Activated B cell treated with CpG ODN at 0.5 μM for 24 hours (primary cell): Measurements from ENCODE around the gene PAXX. TPM values are rescaled to one million over a fixed set of nuclear protein-coding genes. Genes with fewer than 3 reads are reported as not detected.

Experiments
- ATAC-seq: fragments of 200-7000 bp; cut with Tn5 transposase; one replicate; pipeline ENCODE4 v1.10.0; 2021; ENCODE audit warnings: low read depth, mild to moderate bottlenecking, moderate library complexity
- CTCF ChIA-PET: fragments of 350-600 bp; sonication (Branson Sonifier 250); formaldehyde crosslinking; loops from one replicate; lab custom pipeline; 2021; ENCODE audit warnings: antibody characterized with exemption; lab: Charles Lee
- POLR2A ChIA-PET: fragments of 350-600 bp; sonication (Branson Sonifier 250); formaldehyde crosslinking; loops from one replicate; lab custom pipeline; 2021; ENCODE audit warnings: antibody characterized with exemption; lab: Charles Lee
- DNase-seq: peaks from one replicate; pipeline ENCODE4 v3.0.0; 2022
- H3K27ac Mint-ChIP-seq: one replicate; pipeline ENCODE4 v1.8.0; 2020; ENCODE audit warnings: mixed read lengths
- H3K27me3 Mint-ChIP-seq: one replicate; pipeline ENCODE4 v1.8.0; 2021; ENCODE audit warnings: mixed read lengths
- H3K36me3 Mint-ChIP-seq: one replicate; pipeline ENCODE4 v1.8.0; 2021; ENCODE audit warnings: low read depth, mixed read lengths
- H3K4me1 Mint-ChIP-seq: one replicate; pipeline ENCODE4 v1.8.0; 2021; ENCODE audit warnings: mixed read lengths
- H3K4me3 Mint-ChIP-seq: one replicate; pipeline ENCODE4 v1.8.0; 2020; ENCODE audit warnings: mild to moderate bottlenecking, mixed read lengths
- H3K9me3 Mint-ChIP-seq: one replicate; pipeline ENCODE4 v1.8.0; 2020; ENCODE audit warnings: mixed read lengths
- CTCF ChIP-seq: fragments of 200-600 bp; IDR thresholded peaks from one replicate; pipeline ENCODE4 v1.8.0; 2022; ENCODE audit warnings: antibody characterized with exemption, mild to moderate bottlenecking
- intact Hi-C: fragments of 100-400 bp; cut with micrococcal nuclease; formaldehyde crosslinking; loops from one replicate; pipeline ENCODE4 v1.15.1; 2024
- total RNA-seq: library from RNA; stranded (reverse); gene quantifications from 2 replicates; pipeline ENCODE4 v1.2.3, GENCODE V29; 2022

PAXX gene
- 43.4 and 47.8 TPM in 2 replicates for total RNA-seq

DNA sequence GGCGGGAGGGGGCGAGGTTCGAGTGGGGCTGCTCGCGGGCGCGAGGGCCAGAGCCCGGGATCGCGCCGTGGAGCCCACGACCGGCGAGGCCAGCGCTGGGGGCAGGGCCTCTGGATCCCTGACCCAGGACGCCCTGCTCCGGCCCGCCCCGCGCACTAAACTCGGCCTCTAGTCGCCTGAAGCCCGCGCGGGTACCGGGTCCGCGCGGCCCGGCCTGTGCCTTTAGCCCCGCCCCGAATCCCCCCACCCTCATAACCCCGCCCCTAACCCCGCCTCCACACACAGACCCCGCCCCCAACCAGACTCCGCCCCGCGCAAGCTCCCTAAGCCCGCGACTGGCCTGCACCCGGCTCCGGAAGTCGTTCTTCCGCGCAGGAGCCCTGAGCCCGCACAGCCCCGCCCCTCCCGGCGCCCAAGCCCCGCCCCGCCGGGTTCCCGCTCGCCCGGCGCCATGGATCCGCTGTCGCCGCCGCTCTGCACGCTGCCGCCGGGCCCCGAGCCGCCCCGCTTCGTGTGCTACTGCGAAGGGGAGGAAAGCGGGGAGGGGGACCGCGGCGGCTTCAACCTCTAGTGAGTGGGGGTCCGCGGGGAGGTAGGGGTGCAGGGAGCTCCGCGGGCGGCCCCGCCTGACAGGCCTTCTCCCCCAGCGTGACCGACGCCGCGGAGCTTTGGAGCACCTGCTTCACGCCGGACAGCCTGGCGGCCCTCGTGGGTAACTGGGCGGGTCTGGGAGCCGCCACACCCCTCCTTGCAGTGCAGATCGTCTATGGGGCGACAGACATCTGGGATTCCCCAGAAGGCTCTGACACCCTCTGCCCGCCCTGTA, at the start of gene PAXX:
Gene PAXX, plus strand, starts transcription at position 430 of the 826 bp plus-strand sequence. Its CDS starts 22 bp downstream, at position 452.
- no peaks in the 10 kb centered on the region for H3K9me3 Mint-ChIP-seq
- H3K36me3 Mint-ChIP-seq, result peaks cover 7% of the 10 kb centered on the region

DNA sequence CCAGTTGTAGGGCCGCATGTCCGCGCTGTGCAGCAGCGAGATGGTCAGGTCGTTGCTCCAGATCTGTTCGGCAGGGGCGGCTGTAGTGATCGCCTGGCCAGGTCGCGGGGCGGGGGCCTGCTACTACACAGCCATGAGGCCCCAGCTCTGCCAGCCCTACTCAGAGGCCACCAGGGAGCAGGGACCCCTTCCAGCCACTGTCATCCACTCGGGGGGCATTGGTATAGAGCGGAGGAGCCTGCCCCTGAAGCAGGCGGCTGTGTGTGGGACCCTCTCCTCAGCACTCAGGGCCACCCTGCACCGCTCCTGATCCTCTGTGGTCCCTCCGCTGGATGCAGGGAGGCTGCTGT, 49.4 kb upstream of the PAXX start:
- CTCF ChIA-PET, result no interaction called here
- no peaks in the 10 kb centered on the region for H3K27me3 Mint-ChIP-seq
- intact Hi-C loops, result loop anchor here (10.0 kb wide), 1 partner anchor 282 kb away; the partner anchor contains the start of genes CYSRT1, RNF208 and RNF224
- POLR2A ChIA-PET, result interaction anchor here (0.6 to 1.7 kb wide), 3 partner anchors 41 to 480 kb away, joined by 3 to 9 read pairs (median 4); partner anchors contain the start of genes EXD3, NOXA1 and TRAF2
- H3K9me3 Mint-ChIP-seq, result no peaks in the 10 kb centered on the region
- H3K4me1 Mint-ChIP-seq, result peaks cover 9% of the 10 kb centered on the region
- no peak for TF ChIP-seq CTCF
- no peak for ATAC-seq
- DNase-seq, result no peak
- H3K4me3 Mint-ChIP-seq, result peak overlapping the region; percentile 72
- peaks cover 42% of the 10 kb centered on the region for H3K36me3 Mint-ChIP-seq
- H3K27ac Mint-ChIP-seq, result no peak overlapping the region

More for the DNA sequence above, at the start of gene PAXX:
- H3K27ac Mint-ChIP-seq, result peak within 1 kb of the TSS; percentile 84
- H3K4me1 Mint-ChIP-seq, result peaks cover 33% of the 10 kb centered on the region
- H3K27me3 Mint-ChIP-seq, result peaks cover 6% of the 10 kb centered on the region
- peak within 1 kb of the TSS; percentile 86 for H3K4me3 Mint-ChIP-seq
- POLR2A ChIA-PET, result interaction anchor here (0.6 to 3.1 kb wide), 18 partner anchors 9 to 304 kb away, joined by 3 to 38 read pairs (median 6); partner anchors contain the start of genes AJM1, FBXW5, MAN1B1 and RABL6
- intact Hi-C loops, result loop anchor here (1.0 to 5.0 kb wide), 8 partner anchors 14 to 1030 kb away; partner anchors contain the start of genes ABCA2, FBXW5, PHPT1 and RABL6
- no peak for TF ChIP-seq CTCF
- ATAC-seq (peak; percentile 91), DNase-seq (peak; percentile 94)
- CTCF ChIA-PET, result interaction anchor here (1.0 to 2.4 kb wide), 5 partner anchors 37 to 54 kb away, joined by 3 to 8 read pairs (median 4); partner anchors contain the start of gene FUT7

- no peaks in the 10 kb centered on the region for H3K9me3 Mint-ChIP-seq
- POLR2A ChIA-PET, result interaction anchor here (0.6 to 1.7 kb wide), 10 partner anchors 41 to 479 kb away, joined by 3 to 9 read pairs (median 4); partner anchors contain the start of genes EDF1, EXD3, NOXA1 and PAXX
- no peak for TF ChIP-seq CTCF
- peak overlapping the region; percentile 63 for H3K27ac Mint-ChIP-seq
- ATAC-seq, result peak; percentile 3
- intact Hi-C loops, result loop anchor here (1.0 to 10.0 kb wide), 8 partner anchors 41 to 281 kb away; partner anchors contain the start of genes AJM1, CYSRT1, PAXX and PHPT1
- peak overlapping the region; percentile 80 for H3K4me3 Mint-ChIP-seq
- peaks cover 9% of the 10 kb centered on the region for H3K4me1 Mint-ChIP-seq
- no peaks in the 10 kb centered on the region for H3K27me3 Mint-ChIP-seq
- CTCF ChIA-PET, result interaction anchor here (1.3 to 1.5 kb wide), 2 partner anchors 42 to 92 kb away, joined by 6 read pairs; no protein-coding TSS in a partner anchor
- peaks cover 38% of the 10 kb centered on the region for H3K36me3 Mint-ChIP-seq
- no peak for DNase-seq
Observed at GRCh38 chr9:136943291-136944211, 48.7 kb upstream of the PAXX start.

DNA sequence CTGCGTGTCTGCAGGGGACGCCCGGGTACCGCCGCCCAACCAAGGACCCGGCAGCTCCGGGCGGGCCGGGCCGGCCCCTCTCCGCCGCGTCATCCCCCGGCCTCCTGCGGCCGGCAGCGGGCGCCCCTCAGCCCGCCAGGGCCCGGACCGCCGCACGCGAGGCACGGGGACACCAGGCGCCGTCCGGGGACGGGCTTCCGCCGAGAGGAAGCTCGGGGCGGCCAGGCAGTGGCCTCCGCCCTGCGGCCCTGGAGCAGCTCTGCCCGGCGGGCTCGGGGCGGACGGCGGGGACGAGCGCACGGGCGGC, 48.1 kb upstream of the PAXX start:
- Mint-ChIP-seq H3K27me3 (no peaks in the 10 kb centered on the region), H3K27ac (peak overlapping the region; percentile 63), H3K4me1 (peaks cover 9% of the 10 kb centered on the region), H3K36me3 (peaks cover 33% of the 10 kb centered on the region), H3K9me3 (no peaks in the 10 kb centered on the region), H3K4me3 (peak overlapping the region; percentile 80)
- CTCF ChIA-PET, result interaction anchor here (1.2 to 1.5 kb wide), 3 partner anchors 42 to 100 kb away, joined by 3 to 6 read pairs (median 6); no protein-coding TSS in a partner anchor
- intact Hi-C loops, result loop anchor here (1.0 to 10.0 kb wide), 8 partner anchors 42 to 281 kb away; partner anchors contain the start of genes AJM1, CYSRT1, PAXX and PHPT1
- TF ChIP-seq CTCF, result no peak
- POLR2A ChIA-PET, result interaction anchor here (0.6 to 1.7 kb wide), 9 partner anchors 42 to 479 kb away, joined by 3 to 9 read pairs (median 4); partner anchors contain the start of genes EDF1, EXD3, NOXA1 and PAXX
- ATAC-seq (peak; percentile 47), DNase-seq (no peak)
